A673 (cell line): ENCODE results near the gene EPHB2.

Source experiments
- CTCF ChIP-seq: fragments of 300-800, 200-600 bp; sonication (generic); conservative IDR thresholded peaks from 2 replicates; pipeline ENCODE4 v1.5.1; 2017; ENCODE audit warnings: low read depth, mild to moderate bottlenecking, antibody characterized with exemption, low read length, moderate library complexity, mixed read lengths
- EZH2 ChIP-seq: fragments of 200-600 bp; sonication (generic); IDR thresholded peaks from 2 replicates; pipeline ENCODE4 v1.6.1; 2017; ENCODE audit warnings: borderline replicate concordance, low read depth, mild to moderate bottlenecking, mixed read lengths, antibody characterized with exemption, low read length; ENCODE audit not compliant: poor library complexity, severe bottlenecking

- TF ChIP-seq CTCF (no peak), EZH2 (no peak)
Measured at GRCh38 chr1:22722901-22723550, 12.4 kb downstream of the EPHB2 start.
